Measurements from ENCODE around the gene PDGFC. TPM values are rescaled to one million over a fixed set of nuclear protein-coding genes. Genes with fewer than 3 reads are reported as not detected.

The PDGFC gene
- total RNA-seq, 1 donor from 2014 or later: 70.9 TPM

DNA sequence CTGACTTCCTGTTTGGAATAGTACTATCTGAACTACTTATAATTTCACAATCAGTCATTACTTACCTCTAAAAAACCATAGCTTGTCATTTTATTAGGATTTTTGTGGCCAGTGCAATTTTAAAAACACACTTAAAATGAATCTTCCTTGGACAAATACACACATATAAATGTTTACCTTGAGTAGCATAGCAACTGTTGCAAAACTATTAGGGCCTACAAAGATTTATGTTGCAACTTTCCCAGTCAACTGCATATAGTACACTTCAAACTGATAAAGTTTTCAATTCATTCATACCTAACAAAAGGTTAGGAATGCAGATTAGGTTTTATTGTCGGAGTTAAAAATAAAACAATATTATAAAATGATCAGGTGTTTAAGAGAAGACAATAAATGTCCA is 193.0 kb downstream of the PDGFC start:
- H3K36me3 Mint-ChIP-seq (ENCODE audit: low read depth): peaks cover 4% of the 10 kb centered on the region
- peaks cover 82% of the 10 kb centered on the region for H3K4me1 Mint-ChIP-seq (ENCODE audit: low read depth)
- peak overlapping the region; percentile 91 for H3K27ac Mint-ChIP-seq (ENCODE audit: unreplicated experiment)
- no peak overlapping the region for H3K4me3 Mint-ChIP-seq (ENCODE audit: unreplicated experiment)
- no peaks in the 10 kb centered on the region for H3K27me3 Mint-ChIP-seq (ENCODE audit: low read depth)
- no peaks in the 10 kb centered on the region for H3K9me3 Mint-ChIP-seq (ENCODE audit: low read depth)
- TF ChIP-seq, protein P1, sequence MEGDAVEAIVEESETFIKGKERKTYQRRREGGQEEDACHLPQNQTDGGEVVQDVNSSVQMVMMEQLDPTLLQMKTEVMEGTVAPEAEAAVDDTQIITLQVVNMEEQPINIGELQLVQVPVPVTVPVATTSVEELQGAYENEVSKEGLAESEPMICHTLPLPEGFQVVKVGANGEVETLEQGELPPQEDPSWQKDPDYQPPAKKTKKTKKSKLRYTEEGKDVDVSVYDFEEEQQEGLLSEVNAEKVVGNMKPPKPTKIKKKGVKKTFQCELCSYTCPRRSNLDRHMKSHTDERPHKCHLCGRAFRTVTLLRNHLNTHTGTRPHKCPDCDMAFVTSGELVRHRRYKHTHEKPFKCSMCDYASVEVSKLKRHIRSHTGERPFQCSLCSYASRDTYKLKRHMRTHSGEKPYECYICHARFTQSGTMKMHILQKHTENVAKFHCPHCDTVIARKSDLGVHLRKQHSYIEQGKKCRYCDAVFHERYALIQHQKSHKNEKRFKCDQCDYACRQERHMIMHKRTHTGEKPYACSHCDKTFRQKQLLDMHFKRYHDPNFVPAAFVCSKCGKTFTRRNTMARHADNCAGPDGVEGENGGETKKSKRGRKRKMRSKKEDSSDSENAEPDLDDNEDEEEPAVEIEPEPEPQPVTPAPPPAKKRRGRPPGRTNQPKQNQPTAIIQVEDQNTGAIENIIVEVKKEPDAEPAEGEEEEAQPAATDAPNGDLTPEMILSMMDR (IDR thresholded peaks at IDR 0.05): no peak
- DNase-seq (ENCODE audit: low spot score): no peak

DNA sequence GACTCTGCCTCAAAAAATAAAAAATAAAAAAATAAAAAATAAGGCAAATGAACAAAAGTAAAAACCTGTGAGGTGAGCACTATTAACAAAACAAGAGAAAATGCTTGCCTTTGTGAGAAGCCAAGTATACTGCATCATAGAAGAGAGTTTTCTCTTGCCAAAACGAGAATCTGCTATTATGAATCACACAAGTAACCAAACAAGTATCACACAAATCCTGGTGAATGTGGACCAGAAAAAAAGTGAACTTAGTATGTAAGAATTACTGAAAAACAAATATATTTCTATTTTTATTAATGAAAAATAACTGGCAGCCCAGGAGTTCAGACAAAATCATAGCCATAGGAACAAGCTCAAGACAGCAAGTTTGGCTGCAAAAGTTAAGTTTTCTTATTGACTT is 193.5 kb downstream of the PDGFC start:
- Mint-ChIP-seq H3K4me3 (ENCODE audit: unreplicated experiment) (no peak overlapping the region), H3K4me1 (ENCODE audit: low read depth) (peaks cover 86% of the 10 kb centered on the region), H3K27me3 (ENCODE audit: low read depth) (no peaks in the 10 kb centered on the region), H3K36me3 (ENCODE audit: low read depth) (peaks cover 4% of the 10 kb centered on the region), H3K27ac (ENCODE audit: unreplicated experiment) (peak overlapping the region; percentile 91), H3K9me3 (ENCODE audit: low read depth) (no peaks in the 10 kb centered on the region)
- TF ChIP-seq, protein P1 (IDR thresholded peaks at IDR 0.05): no peak
- DNase-seq (ENCODE audit: low spot score): no peak

GRCh38 chr4:156775813-156776212 is 195.8 kb downstream of the PDGFC start:
- Mint-ChIP-seq H3K9me3 (ENCODE audit: low read depth) (no peaks in the 10 kb centered on the region), H3K4me1 (ENCODE audit: low read depth) (peaks cover 89% of the 10 kb centered on the region), H3K27me3 (ENCODE audit: low read depth) (no peaks in the 10 kb centered on the region), H3K4me3 (ENCODE audit: unreplicated experiment) (no peak overlapping the region), H3K27ac (ENCODE audit: unreplicated experiment) (peak overlapping the region; percentile 84), H3K36me3 (ENCODE audit: low read depth) (peaks cover under 1% of the 10 kb centered on the region)
- TF ChIP-seq, protein P1 (IDR thresholded peaks at IDR 0.05): no peak
- DNase-seq (ENCODE audit: low spot score): no peak

DNA sequence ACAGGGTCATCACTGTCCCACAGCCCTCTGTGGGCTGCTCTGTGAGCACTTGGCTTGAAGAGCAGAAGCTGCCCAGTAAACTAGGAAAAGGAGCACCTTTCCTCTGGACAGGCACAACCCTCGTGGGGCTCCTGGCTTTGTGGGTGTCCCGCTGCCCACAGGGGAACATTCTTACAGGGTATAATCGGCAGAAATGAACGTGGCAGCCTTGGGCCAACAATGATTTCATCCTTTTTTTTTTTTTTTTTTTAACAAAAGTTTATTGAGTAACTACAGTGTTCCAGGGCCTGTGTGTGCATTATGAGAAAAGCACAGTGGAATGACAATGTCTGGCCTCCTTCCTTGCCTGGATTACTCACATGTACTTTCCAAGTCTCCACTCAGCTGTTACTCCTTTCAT is 197.2 kb downstream of the PDGFC start:
- H3K4me3 Mint-ChIP-seq (ENCODE audit: unreplicated experiment): peak overlapping the region; percentile 33
- no peak for DNase-seq (ENCODE audit: low spot score)
- no peaks in the 10 kb centered on the region for H3K27me3 Mint-ChIP-seq (ENCODE audit: low read depth)
- TF ChIP-seq, protein P1 (IDR thresholded peaks at IDR 0.05): no peak
- H3K9me3 Mint-ChIP-seq (ENCODE audit: low read depth): no peaks in the 10 kb centered on the region
- H3K4me1 Mint-ChIP-seq (ENCODE audit: low read depth): peaks cover 91% of the 10 kb centered on the region
- H3K36me3 Mint-ChIP-seq (ENCODE audit: low read depth): no peaks in the 10 kb centered on the region
- peak overlapping the region; percentile 86 for H3K27ac Mint-ChIP-seq (ENCODE audit: unreplicated experiment)

DNA sequence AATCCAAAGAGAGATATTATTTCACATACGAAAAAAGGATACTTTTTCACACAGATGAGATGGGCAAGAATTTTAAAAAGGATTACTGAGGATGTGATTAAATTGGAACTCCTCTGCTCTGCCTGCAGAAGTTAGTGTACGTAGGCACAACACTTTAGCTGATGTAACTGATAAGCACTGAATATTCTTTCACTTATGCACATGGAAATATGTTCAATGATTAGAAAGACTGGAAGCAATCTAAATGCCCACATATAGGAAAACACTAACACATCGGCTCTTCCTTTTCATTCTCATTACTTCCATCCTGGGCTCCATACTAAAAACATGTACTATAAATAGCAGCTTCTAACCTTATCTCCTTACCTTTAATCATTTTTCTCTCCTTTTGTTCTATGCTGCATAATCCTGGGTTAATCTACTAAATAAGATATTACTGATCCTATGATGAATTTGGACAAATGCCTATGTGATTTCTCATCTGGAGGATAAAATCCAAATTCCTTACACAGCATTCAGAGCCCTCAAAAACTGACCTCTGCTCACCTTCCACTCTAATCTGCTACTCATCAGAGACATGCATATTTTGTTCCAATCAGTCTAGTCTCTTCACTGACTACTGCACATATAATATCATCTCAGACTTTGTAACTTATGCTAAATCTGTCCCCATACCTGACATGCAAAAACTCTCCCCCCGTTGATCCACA is 197.8 kb downstream of the PDGFC start:
- DNase-seq (ENCODE audit: low spot score): no peak
- no peaks in the 10 kb centered on the region for H3K9me3 Mint-ChIP-seq (ENCODE audit: low read depth)

More for the DNA sequence above, 197.8 kb downstream of the PDGFC start:
- TF ChIP-seq, protein P1 (IDR thresholded peaks at IDR 0.05): no peak
- H3K27me3 Mint-ChIP-seq (ENCODE audit: low read depth): no peaks in the 10 kb centered on the region
- peak overlapping the region; percentile 33 for H3K4me3 Mint-ChIP-seq (ENCODE audit: unreplicated experiment)
- peaks cover 86% of the 10 kb centered on the region for H3K4me1 Mint-ChIP-seq (ENCODE audit: low read depth)
- H3K36me3 Mint-ChIP-seq (ENCODE audit: low read depth): no peaks in the 10 kb centered on the region
- peak overlapping the region; percentile 86 for H3K27ac Mint-ChIP-seq (ENCODE audit: unreplicated experiment)
